IMR-90 (cell line): Measurements from ENCODE around the gene TMC1. TPM values are rescaled to one million over a fixed set of nuclear protein-coding genes. Genes with fewer than 3 reads are reported as not detected.

Experiments
- ATAC-seq: fragments of 200-7000 bp; cut with Tn5 transposase; 2 replicates; pipeline ENCODE4 v1.9.1; 2020; ENCODE audit warnings: low read depth, mild to moderate bottlenecking, moderate library complexity
- BruUV-seq: library from RNA; stranded (reverse); fragments of 400-500 nt; replicated peaks from 2 replicates; lab custom pipeline; 2021; lab: Mats Ljungman, UMichigan
- CTCF ChIA-PET: fragments of 300-600 bp; formaldehyde crosslinking; extraction: SDS; loops from one replicate; lab custom pipeline; 2021; ENCODE audit warnings: antibody characterized with exemption; lab: Yijun Ruan, JAX
- POLR2A ChIA-PET: fragments of 300-600 bp; sonication (Branson Sonifier 250); formaldehyde crosslinking; loops from one replicate; lab custom pipeline; 2022; ENCODE audit warnings: antibody characterized with exemption; ENCODE audit not compliant: unreplicated experiment; lab: Charles Lee
- DNase-seq: peaks from one replicate; pipeline ENCODE4 v3.0.0; 2013
- H2AFZ ChIP-seq: replicated peaks from 2 replicates; pipeline ENCODE3; 2013; ENCODE audit warnings: low read length, mild to moderate bottlenecking; ENCODE audit not compliant: poor library complexity
- H2AK5ac ChIP-seq: 2 replicates; pipeline ENCODE4 v1.6.1; 2013; ENCODE audit warnings: low read depth, low read length, inconsistent platforms
- H2AK9ac ChIP-seq: replicated peaks from 2 replicates; pipeline ENCODE3; 2013; ENCODE audit warnings: mild to moderate bottlenecking, low read depth, low read length, moderate library complexity; ENCODE audit not compliant: poor library complexity
- H2BK120ac ChIP-seq: 2 replicates; pipeline ENCODE4 v1.6.1; 2013; ENCODE audit warnings: low read depth, low read length, inconsistent platforms
- H2BK15ac ChIP-seq: 3 replicates; pipeline ENCODE4 v1.6.1; 2013; ENCODE audit warnings: low read depth, low read length, inconsistent platforms
- H2BK20ac ChIP-seq: 2 replicates; pipeline ENCODE4 v1.6.1; 2013; ENCODE audit warnings: low read depth, mild to moderate bottlenecking, inconsistent platforms, low read length, moderate library complexity
- H2BK5ac ChIP-seq: 2 replicates; pipeline ENCODE4 v1.6.1; 2013; ENCODE audit warnings: mild to moderate bottlenecking, low read depth, low read length, inconsistent platforms; ENCODE audit not compliant: poor library complexity, severe bottlenecking
- H3K14ac ChIP-seq: replicated peaks from 2 replicates; pipeline ENCODE4 v1.6.1; 2013; ENCODE audit warnings: low read depth, low read length, inconsistent platforms
- H3K18ac ChIP-seq: 2 replicates; pipeline ENCODE4 v1.6.1; 2013; ENCODE audit warnings: low read depth, low read length, control low read depth
- H3K23ac ChIP-seq: 2 replicates; pipeline ENCODE4 v1.6.1; 2013; ENCODE audit warnings: low read depth, low read length, inconsistent platforms
- H3K27ac ChIP-seq: 2 replicates; pipeline ENCODE4 v1.5.1; 2013; ENCODE audit warnings: mild to moderate bottlenecking, control low read depth, low read length; ENCODE audit not compliant: insufficient read depth
- H3K27me3 ChIP-seq: 2 replicates; pipeline ENCODE4 v1.6.1; 2013; ENCODE audit warnings: low read length; ENCODE audit not compliant: control insufficient read depth, insufficient read depth
- H3K36me3 ChIP-seq: 2 replicates; pipeline ENCODE4 v1.6.1; 2013; ENCODE audit warnings: low read length, mixed read lengths; ENCODE audit not compliant: control insufficient read depth, insufficient read depth
- H3K4ac ChIP-seq: 2 replicates; pipeline ENCODE4 v1.6.1; 2013; ENCODE audit warnings: low read depth, low read length, inconsistent platforms
- H3K4me1 ChIP-seq: 2 replicates; pipeline ENCODE4 v1.6.1; 2013; ENCODE audit warnings: low read length, mixed read lengths; ENCODE audit not compliant: control insufficient read depth, insufficient read depth
- H3K4me2 ChIP-seq: 2 replicates; pipeline ENCODE4 v1.6.1; 2013; ENCODE audit warnings: low read depth, mild to moderate bottlenecking, control low read depth, low read length, moderate library complexity
- H3K4me3 ChIP-seq: 2 replicates; pipeline ENCODE4 v1.5.1; 2013; ENCODE audit warnings: low read depth, mild to moderate bottlenecking, control low read depth, low read length, moderate library complexity; ENCODE audit not compliant: insufficient read depth
- H3K56ac ChIP-seq: 2 replicates; pipeline ENCODE4 v1.6.1; 2013; ENCODE audit warnings: low read length, inconsistent platforms; ENCODE audit not compliant: insufficient read depth; ENCODE audit errors: extremely low read depth
- H3K79me1 ChIP-seq, 2 experiments: 2 replicates each; pipeline ENCODE4 v1.6.1; 2013; ENCODE audit warnings: low read length in 2 of 2, inconsistent platforms in 1 of 2, low read depth in 1 of 2
- H3K9ac ChIP-seq: 2 replicates; pipeline ENCODE4 v1.6.1; 2013; ENCODE audit warnings: low read depth, low read length, control low read depth
- H3K9me1 ChIP-seq: 2 replicates; pipeline ENCODE4 v1.6.1; 2013; ENCODE audit warnings: low read length, inconsistent platforms; ENCODE audit not compliant: insufficient read depth
- H3K9me3 ChIP-seq: 2 replicates; pipeline ENCODE4 v1.6.1; 2013; ENCODE audit warnings: low read length; ENCODE audit not compliant: control insufficient read depth, insufficient read depth
- H4K20me1 ChIP-seq: 2 replicates; pipeline ENCODE4 v1.6.1; 2013; ENCODE audit warnings: low read length, inconsistent platforms; ENCODE audit not compliant: insufficient read depth
- H4K5ac ChIP-seq: 2 replicates; pipeline ENCODE4 v1.6.1; 2013; ENCODE audit warnings: mild to moderate bottlenecking, low read depth, low read length, control low read depth
- H4K8ac ChIP-seq, 2 experiments: 2 replicates each; pipeline ENCODE4 v1.6.1; 2013; ENCODE audit warnings: low read depth in 2 of 2, low read length in 2 of 2, control low read depth in 1 of 2, inconsistent platforms in 1 of 2
- H4K91ac ChIP-seq: 2 replicates; pipeline ENCODE4 v1.6.1; 2013; ENCODE audit warnings: low read depth, low read length, inconsistent platforms; ENCODE audit not compliant: insufficient read depth
- FOS ChIP-seq: fragments of 150-350 bp; IDR thresholded peaks from 2 replicates; pipeline ENCODE4 v1.6.1; 2016; ENCODE audit warnings: low read depth, low read length
- MXI1 ChIP-seq: IDR thresholded peaks from 2 replicates; pipeline ENCODE4 v1.6.1; 2012; ENCODE audit warnings: low read depth, mild to moderate bottlenecking, low read length, moderate library complexity, borderline replicate concordance
- NFE2L2 ChIP-seq: fragments of 150-350 bp; IDR thresholded peaks from 2 replicates; pipeline ENCODE4 v1.6.1; 2016; ENCODE audit warnings: low read depth, mild to moderate bottlenecking, low read length
- SMC3 ChIP-seq: fragments of 150-350 bp; IDR thresholded peaks from 2 replicates; pipeline ENCODE4 v1.6.1; 2016; ENCODE audit warnings: low read depth, mild to moderate bottlenecking, antibody characterized with exemption, low read length, moderate library complexity
- USF2 ChIP-seq: fragments of 150-350 bp; IDR thresholded peaks from 2 replicates; pipeline ENCODE4 v1.6.1; 2017; ENCODE audit warnings: mild to moderate bottlenecking, antibody characterized with exemption, low read length, low read depth
- WGBS, 2 experiments: methylation state at CpG; one replicate each; pipeline versions ENCODE4 v1.1.5 to v1.1.7; 2013; ENCODE audit warnings: missing lambda C conversion rate in 2 of 2; ENCODE audit not compliant: insufficient read length in 1 of 2; ENCODE audit errors: extremely low coverage in 2 of 2; 5-methylcytosine and 5-hydroxymethylcytosine counted together
- dilution Hi-C: fragments of 300-500 bp; cut with HindIII; formaldehyde crosslinking; loops from one replicate; pipeline ENCODE4 v1.14.3; 2018; ENCODE audit warnings: low sequenced_read_pairs; ENCODE audit not compliant: unreplicated experiment
- in situ Hi-C: fragments of 300-500 bp; cut with MboI; formaldehyde crosslinking; loops from 3 replicates; pipeline ENCODE4 v1.14.3; 2019; ENCODE audit warnings: low sequenced_read_pairs, inconsistent platforms, mixed read lengths
- intact Hi-C: fragments of 100-400 bp; cut with micrococcal nuclease; formaldehyde crosslinking; loops from 2 replicates; pipeline ENCODE4 v1.10.0; 2022
- polyA plus RNA-seq, 3 experiments: library from polyadenylated mRNA; depleted of rRNA; stranded (reverse); fragments of >200 nt; gene quantifications; 2 replicates each; pipeline ENCODE4 v1.2.3, GENCODE V29; 2012; ENCODE audit warnings: low replicate concordance in 1 of 3
- total RNA-seq: library from RNA; depleted of rRNA; stranded (reverse); fragments of >200 nt; gene quantifications from 2 replicates; pipeline ENCODE4 v1.2.3, GENCODE V29; 2012

The TMC1 gene
- total and polyA plus RNA-seq, 2 of the 4 experiments (the other 2 are of a cell fraction), result not detected

- no peak overlapping the region for H4K91ac ChIP-seq
- H4K5ac ChIP-seq, result no peak overlapping the region
- CTCF ChIA-PET, result interaction anchor here (0.6 to 1.1 kb wide), 2 partner anchors 108 to 218 kb away, joined by 3 read pairs; no protein-coding TSS in a partner anchor
- no peak overlapping the region for H2AK5ac ChIP-seq
- no peak overlapping the region for H2BK120ac ChIP-seq
- in situ Hi-C loops (no loop called here), dilution Hi-C loops (no loop called here), intact Hi-C loops (no loop called here)
- TF ChIP-seq FOS (no peak), MXI1 (no peak), NFE2L2 (no peak), SMC3 (no peak), USF2 (no peak)
- H3K4me3 ChIP-seq, result no peak overlapping the region
- H2BK20ac ChIP-seq, result no peak overlapping the region
- no TSS peak for BruUV-seq
- no peak overlapping the region for H3K4me2 ChIP-seq
- peaks cover 0 to 5% of the 10 kb centered on the region in 2 experiments; a peak in 1 of 4 replicates for H3K79me1 ChIP-seq
- H3K23ac ChIP-seq, result no peak overlapping the region
- DNase-seq, result no peak
- H2AK9ac ChIP-seq, result no peak overlapping the region
- no peak overlapping the region for H2AFZ ChIP-seq
- no peak overlapping the region for H2BK15ac ChIP-seq
- peaks cover 4% of the 10 kb centered on the region; the same call in 1 of the 2 replicates for H3K9me1 ChIP-seq
- no peak overlapping the region for H3K4ac ChIP-seq
- H3K9ac ChIP-seq, result no peak overlapping the region
- H2BK5ac ChIP-seq, result no peak overlapping the region
- no peaks in the 10 kb centered on the region for H4K20me1 ChIP-seq
- no peaks in the 10 kb centered on the region for H3K4me1 ChIP-seq
- no peak for ATAC-seq
- no peak overlapping the region for H3K27ac ChIP-seq
- no peaks in the 10 kb centered on the region for H3K9me3 ChIP-seq
- POLR2A ChIA-PET, result no interaction called here
- WGBS, 2 experiments, result no CpG with 5 or more reads among the region's 6 CpGs
- H3K18ac ChIP-seq, result no peak overlapping the region
- H3K27me3 ChIP-seq, result no peaks in the 10 kb centered on the region
- no peak overlapping the region for H3K56ac ChIP-seq
- H3K36me3 ChIP-seq, result no peaks in the 10 kb centered on the region
- H4K8ac ChIP-seq, result no peak overlapping the region
- H3K14ac ChIP-seq, result no peak overlapping the region
Observed at GRCh38 chr9:72596451-72597180, 75.2 kb downstream of the TMC1 start.
